Thyroid gland (tissue), 4 donors: Measurements from ENCODE around the gene MAP4K1. TPM values are rescaled to one million over a fixed set of nuclear protein-coding genes. Genes with fewer than 3 reads are reported as not detected.

Source experiments
- DNase-seq, 2 donors: peaks; one replicate each; pipeline ENCODE4 v3.0.0-alpha.2; 2019
- H3K27ac ChIP-seq, 3 donors: fragments of 200-600 bp; sonication (generic); 1 replicate in 2 of 3; 2 replicates in 1 of 3; pipeline ENCODE4 v1.5.1; 2016 to 2019; ENCODE audit warnings: mild to moderate bottlenecking in 1 of 3, moderate library complexity in 1 of 3
- H3K27me3 ChIP-seq: fragments of 200-600 bp; sonication (generic); one replicate; pipeline ENCODE4 v1.5.1; 2019
- H3K36me3 ChIP-seq, 2 donors: fragments of 200-600 bp; sonication (generic); one replicate each; pipeline ENCODE4 v1.5.1; 2016 to 2019
- H3K4me1 ChIP-seq, 2 donors: fragments of 200-600 bp; sonication (generic); one replicate each; pipeline ENCODE4 v1.5.1; 2017 to 2019
- H3K4me3 ChIP-seq, 3 donors: fragments of 200-600 bp; sonication (generic); replicated peaks in 1 of 3; 1 replicate in 2 of 3; 2 replicates in 1 of 3; pipeline ENCODE4 v1.5.1; 2016; ENCODE audit warnings: mild to moderate bottlenecking in 1 of 3
- H3K9me3 ChIP-seq: fragments of 200-600 bp; sonication (generic); one replicate; pipeline ENCODE4 v1.5.1; 2017
- POLR2A ChIP-seq, 2 donors: fragments of 450-650 bp; IDR thresholded peaks; one replicate each; pipeline ENCODE4 v1.6.1; 2017; ENCODE audit warnings: antibody characterized with exemption in 2 of 2, mild to moderate bottlenecking in 2 of 2, moderate library complexity in 1 of 2
- WGBS, 2 donors: methylation state at CpG; one replicate each; pipeline ENCODE4 v1.1.5; 2017; 5-methylcytosine and 5-hydroxymethylcytosine counted together
- intact Hi-C: fragments of 100-400 bp; cut with DNase I; formaldehyde crosslinking; loops from one replicate; pipeline ENCODE4 v1.15.1; 2023
- total RNA-seq, 4 donors: library from RNA; depleted of rRNA; stranded (reverse); fragments of >200 nt; gene quantifications; one replicate each; pipeline ENCODE4 v1.2.3, GENCODE V29; 2016
- TF ChIP-seq, protein P1 (sequence below), 6 experiments: fragments of 200-600 bp in 3 of 6; fragments of 450-650 bp in 3 of 6; sonication (generic) in 3 of 6; IDR thresholded peaks; one replicate each; pipeline ENCODE4 v1.5.1; 2016 to 2019; ENCODE audit warnings: antibody characterized with exemption in 6 of 6, mild to moderate bottlenecking in 2 of 6, inconsistent platforms in 1 of 6, moderate library complexity in 1 of 6

MAP4K1 gene
- total RNA-seq, 4 donors from 2014 or later, result 0.83 to 9.7 (median 2.2) TPM

DNA sequence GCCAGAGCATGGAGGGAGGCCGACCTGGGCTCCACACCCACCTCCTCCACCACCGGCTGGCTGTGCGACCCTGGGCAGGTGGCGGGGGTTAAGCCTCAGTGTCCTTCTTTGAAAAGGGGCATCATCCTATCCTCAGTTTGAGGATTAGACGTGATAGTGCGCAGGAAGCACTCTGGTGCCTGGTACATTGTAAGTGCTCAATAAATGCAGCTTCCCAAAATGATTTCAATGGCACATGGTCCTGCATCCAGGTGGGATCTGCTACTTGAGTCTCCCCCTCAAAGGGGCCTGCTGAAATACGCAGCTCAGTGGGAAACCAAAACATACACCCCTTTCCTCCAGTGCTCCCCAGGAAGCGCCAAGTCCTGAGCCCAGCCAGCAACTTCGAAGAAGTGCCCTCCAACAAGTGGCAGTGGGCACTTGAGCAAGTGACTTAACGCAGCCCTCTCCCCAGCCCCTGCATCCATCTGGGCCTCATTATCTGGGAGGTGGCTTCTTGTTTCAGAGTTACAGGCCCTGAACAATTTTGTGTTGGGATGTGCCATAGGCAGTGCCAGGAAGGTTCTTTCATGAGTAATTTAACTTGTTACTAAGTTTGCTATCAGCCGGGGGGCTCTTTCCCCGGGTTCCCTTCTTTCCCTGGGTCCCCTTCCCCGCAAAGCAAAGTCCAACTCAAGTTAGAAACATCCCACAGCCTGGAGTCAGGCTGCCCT, 47.6 kb upstream of the MAP4K1 start:
- intact Hi-C loops, result no loop called here
- TF ChIP-seq, protein P1, sequence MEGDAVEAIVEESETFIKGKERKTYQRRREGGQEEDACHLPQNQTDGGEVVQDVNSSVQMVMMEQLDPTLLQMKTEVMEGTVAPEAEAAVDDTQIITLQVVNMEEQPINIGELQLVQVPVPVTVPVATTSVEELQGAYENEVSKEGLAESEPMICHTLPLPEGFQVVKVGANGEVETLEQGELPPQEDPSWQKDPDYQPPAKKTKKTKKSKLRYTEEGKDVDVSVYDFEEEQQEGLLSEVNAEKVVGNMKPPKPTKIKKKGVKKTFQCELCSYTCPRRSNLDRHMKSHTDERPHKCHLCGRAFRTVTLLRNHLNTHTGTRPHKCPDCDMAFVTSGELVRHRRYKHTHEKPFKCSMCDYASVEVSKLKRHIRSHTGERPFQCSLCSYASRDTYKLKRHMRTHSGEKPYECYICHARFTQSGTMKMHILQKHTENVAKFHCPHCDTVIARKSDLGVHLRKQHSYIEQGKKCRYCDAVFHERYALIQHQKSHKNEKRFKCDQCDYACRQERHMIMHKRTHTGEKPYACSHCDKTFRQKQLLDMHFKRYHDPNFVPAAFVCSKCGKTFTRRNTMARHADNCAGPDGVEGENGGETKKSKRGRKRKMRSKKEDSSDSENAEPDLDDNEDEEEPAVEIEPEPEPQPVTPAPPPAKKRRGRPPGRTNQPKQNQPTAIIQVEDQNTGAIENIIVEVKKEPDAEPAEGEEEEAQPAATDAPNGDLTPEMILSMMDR (IDR thresholded peaks at IDR 0.05), result no peak
- no peak for TF ChIP-seq POLR2A (IDR thresholded peaks at IDR 0.05)

DNA sequence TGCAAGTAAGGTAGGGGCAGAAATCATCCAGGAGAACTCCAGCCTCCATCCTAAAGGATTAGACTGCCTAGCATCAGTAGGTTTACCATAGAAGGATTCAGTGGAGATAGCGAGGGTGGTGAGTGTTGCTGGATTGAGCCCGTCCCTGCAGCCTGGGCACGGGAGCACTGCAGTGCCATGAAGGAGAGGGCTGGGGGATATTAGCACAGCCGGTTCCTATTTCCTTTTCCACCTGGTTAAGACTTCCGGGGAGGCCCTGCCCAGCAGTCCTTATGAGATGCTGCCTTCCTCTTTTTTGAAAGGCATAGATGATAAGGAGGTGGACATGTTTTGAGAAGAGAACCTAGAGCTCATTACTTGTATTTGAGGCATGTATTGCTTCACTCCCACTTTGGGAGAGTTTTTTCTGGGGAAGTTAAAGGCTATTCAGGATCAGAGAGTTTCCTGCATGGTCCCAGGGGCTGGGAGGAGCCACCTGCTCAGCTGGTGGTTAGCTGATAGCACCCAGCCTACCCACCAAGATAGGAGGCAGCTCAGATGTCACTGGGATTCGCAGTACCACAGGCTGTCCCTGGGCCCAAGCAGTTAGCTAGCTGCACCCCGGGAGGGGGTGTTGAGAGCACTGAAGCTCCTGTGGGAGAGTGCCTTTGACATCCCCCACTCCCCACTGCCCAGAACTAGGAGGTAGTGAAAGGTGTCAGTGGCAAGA, 46.9 kb upstream of the MAP4K1 start:
- intact Hi-C loops, result no loop called here

More for the DNA sequence above, 47.6 kb upstream of the MAP4K1 start:
- H3K4me1 ChIP-seq, result peaks cover 78 to 100% of the 10 kb centered on the region in 2 donors
- peak overlapping the region; percentile 96 to 97 (median 97) for H3K27ac ChIP-seq
- no peak overlapping the region for H3K4me3 ChIP-seq
- no peaks in the 10 kb centered on the region for H3K9me3 ChIP-seq
- WGBS, 2 donors, result 53 to 59% methylated on average over 11 to 13 of the region's 13 CpGs
- DNase-seq, result no peak
- H3K36me3 ChIP-seq, result no peaks in the 10 kb centered on the region
- H3K27me3 ChIP-seq, result no peaks in the 10 kb centered on the region

DNA sequence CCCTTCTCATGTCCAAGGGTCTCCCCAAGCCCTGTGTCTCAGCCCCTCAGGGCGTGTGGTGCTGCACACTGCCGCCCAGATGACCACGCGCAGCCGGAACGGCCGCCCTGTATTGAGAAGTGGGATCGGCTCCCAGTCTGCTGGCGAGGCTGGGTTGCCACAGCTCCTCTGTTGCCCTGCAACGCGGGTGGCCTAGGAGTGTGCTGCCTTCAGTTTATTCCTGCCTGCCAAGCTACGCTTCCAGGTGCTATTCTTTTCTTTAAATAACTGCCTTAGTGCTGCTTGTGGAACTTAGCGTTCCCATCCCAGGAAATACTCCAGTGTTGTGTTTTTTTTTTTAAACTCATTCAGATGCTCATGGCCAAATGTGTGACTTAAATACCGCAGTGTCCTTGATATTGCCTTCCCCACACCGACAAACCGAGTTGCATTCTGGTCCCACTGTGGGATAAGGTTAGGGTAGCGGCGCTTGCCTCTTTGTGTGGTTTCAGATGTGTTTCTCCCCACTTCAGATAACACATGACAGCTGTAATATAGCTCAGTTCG, 46.3 kb upstream of the MAP4K1 start:
- no peaks in the 10 kb centered on the region for H3K9me3 ChIP-seq
- intact Hi-C loops, result no loop called here
- peak; percentile 39 to 57 for DNase-seq
- peaks cover 92 to 100% of the 10 kb centered on the region in 2 donors for H3K4me1 ChIP-seq
- TF ChIP-seq, protein P1 (IDR thresholded peaks at IDR 0.05), result no peak
- no peaks in the 10 kb centered on the region for H3K27me3 ChIP-seq
- H3K4me3 ChIP-seq, result no peak overlapping the region
- peak overlapping the region; percentile 96 to 97 (median 97) for H3K27ac ChIP-seq
- H3K36me3 ChIP-seq, result no peaks in the 10 kb centered on the region
- WGBS, 2 donors, result 55 to 74% methylated on average over 17 to 19 of the region's 19 CpGs

More for the DNA sequence above, 46.9 kb upstream of the MAP4K1 start:
- H3K36me3 ChIP-seq, result no peaks in the 10 kb centered on the region
- TF ChIP-seq, protein P1 (IDR thresholded peaks at IDR 0.05), result no peak
- no peak for TF ChIP-seq POLR2A (IDR thresholded peaks at IDR 0.05)
- no peak for DNase-seq
- no peak overlapping the region for H3K4me3 ChIP-seq
- H3K27me3 ChIP-seq, result no peaks in the 10 kb centered on the region
- peak overlapping the region; percentile 96 to 97 (median 97) for H3K27ac ChIP-seq
- H3K4me1 ChIP-seq, result peaks cover 86 to 100% of the 10 kb centered on the region in 2 donors
- H3K9me3 ChIP-seq, result no peaks in the 10 kb centered on the region
- 44 to 45% methylated on average over 7 of the region's 7 CpGs for WGBS, 2 donors

DNA sequence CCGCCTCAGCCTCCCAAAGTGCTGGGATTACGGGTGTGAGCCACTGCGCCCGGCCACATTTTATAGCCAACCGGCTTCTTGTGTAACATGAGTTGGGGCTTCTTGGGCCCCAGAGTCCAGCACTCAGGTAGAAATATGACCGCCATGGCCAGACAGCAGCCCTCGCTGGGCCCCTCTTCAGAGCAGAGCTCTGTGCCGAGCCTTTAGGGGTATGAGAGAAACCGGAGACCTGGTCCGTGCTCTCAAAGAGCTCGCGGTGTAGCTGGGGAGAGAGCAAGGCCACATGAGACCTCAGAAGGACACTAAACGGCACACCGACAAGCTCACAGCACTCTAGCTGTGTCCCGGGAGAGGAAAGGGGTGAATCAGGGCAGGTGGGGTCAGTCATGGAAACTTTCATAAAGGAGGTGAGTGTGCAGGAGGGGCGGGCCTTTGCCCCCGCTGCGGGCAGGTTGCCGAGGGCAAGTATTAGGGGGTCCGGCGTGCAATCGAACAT, 45.5 kb upstream of the MAP4K1 start:
- Histone ChIP-seq H3K27ac (peak overlapping the region; percentile 96 to 97 (median 97)), H3K4me1 (peaks cover 97 to 100% of the 10 kb centered on the region in 2 donors), H3K36me3 (no peaks in the 10 kb centered on the region), H3K27me3 (no peaks in the 10 kb centered on the region), H3K9me3 (no peaks in the 10 kb centered on the region), H3K4me3 (no peak overlapping the region)
- TF ChIP-seq POLR2A (IDR thresholded peaks at IDR 0.05), result no peak
- TF ChIP-seq, protein P1 (IDR thresholded peaks at IDR 0.05), result no peak
- WGBS, 2 donors, result 74 to 83% methylated on average over 22 of the region's 22 CpGs
- intact Hi-C loops, result no loop called here
- DNase-seq, result no peak
